RCC 7860 (cell line): ENCODE data around the gene DDHD1.
"Not testable (repeated sequence)": the region's sequence is repeated elsewhere in the genome, so short reads cannot be mapped to it uniquely, and the experiment has no call there.

Experiments used
- DNase-seq: peaks from one replicate; pipeline ENCODE4 v3.0.0-alpha.2; 2015; ENCODE audit warnings: low spot score
- FAIRE-seq: peaks from 2 replicates; lab custom pipeline; 2012; peaks lifted over from hg19 to GRCh38; lab: Jason Lieb, UNC

The DDHD1 gene

DNA sequence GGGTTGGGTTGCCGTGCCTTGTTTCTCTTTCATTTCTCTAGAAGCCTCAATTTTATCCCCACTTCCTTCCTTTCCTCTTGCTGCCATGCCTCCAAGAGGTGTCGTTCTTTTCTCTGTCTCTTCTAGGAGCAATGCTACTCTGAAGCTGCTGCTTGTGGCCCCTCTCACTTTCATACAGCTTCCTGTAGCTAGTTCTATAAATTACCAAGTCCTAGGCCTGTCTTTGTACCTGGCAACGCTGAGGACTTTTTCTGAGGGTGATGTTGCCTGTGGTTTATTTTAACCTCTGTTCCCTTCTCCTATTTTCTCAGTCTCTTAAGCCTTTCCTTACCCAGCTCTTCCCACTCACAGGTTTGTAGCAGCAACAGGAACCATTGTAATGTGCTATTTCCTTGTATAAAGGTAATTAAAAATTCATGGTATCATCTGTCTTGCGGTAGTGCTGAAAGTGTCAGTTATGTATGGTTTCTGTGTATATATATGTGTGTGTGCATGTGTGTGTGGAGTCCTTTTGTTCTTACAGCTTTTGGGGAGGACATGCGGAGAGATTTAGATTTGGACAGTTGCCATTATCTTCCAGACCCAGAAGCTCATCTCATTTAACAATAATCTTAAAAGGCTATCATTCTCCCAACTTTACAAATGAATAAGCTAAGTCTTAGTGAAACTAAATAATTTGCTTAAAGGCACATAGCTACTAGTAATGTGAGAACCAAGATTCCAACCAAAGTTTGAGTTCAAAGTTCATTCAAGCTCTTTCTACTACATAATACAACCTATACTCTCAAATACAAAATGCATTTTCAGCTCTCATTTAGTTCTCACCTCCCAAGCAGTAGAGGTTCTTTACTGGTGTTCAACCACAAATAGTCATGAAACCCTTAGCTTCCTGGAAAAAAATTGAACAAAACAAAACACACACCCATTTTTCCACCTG lies 43.8 kb downstream of the DDHD1 start:
- FAIRE-seq (no peak), DNase-seq (no peak)

DNA sequence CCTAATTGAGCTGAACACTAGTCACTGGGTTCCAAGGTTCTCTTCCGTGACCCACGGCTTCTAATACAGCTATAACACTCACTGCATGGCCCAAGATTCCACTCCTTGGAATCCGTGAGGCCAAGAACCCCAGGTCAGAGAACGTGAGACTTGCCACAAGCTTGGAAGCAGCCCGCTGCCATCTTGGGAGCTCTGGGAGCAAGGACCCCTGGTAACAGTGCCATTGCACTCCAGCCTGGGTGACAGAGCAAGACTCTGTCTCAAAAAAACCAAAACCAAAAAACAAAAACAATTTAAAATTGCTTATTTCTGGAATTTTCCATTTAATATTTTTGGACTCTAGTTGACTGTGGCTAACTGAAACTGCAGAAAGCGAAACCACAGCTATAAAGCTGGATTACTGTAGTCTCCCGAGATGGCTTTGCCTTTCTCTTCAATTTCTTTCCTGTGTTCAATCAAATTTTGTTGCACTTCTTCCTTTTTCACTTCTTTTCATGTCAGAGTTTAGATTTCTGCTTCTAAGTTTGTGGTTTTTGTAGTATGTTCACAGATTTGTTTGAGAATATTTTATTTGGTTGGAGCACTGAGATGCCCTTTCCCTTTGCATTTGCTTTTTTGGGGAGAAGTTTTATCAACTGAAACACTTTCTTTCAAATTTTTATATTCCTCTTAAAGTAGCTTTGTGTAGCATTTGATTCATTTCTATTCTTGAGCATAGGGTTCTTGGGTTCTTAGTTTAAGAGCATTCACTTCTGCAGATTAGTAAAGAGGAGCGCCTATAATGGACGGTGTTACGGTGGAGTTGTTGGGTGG lies 44.6 kb downstream of the DDHD1 start:
- FAIRE-seq, result no peak
- no peak for DNase-seq

DNA sequence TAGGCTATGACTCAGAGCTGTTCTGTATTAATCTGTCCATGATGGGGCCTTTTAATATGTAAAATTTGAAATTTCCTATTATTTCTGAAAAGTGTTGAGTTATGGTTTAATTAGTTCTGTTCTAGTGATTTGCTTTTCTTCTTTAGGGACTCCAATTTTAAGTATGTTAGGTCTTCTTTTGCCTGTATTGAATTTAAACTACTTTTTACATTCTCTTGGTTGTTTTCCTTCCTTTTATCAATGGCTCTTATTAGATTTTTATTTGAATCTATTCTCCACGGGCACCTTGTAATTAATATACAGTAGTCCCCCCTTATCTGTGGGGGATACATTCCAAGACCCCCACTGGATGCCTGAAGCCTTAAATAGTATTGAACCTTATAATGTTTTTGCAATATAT lies 46.4 kb downstream of the DDHD1 start:
- DNase-seq, result no peak
- no peak for FAIRE-seq

DNA sequence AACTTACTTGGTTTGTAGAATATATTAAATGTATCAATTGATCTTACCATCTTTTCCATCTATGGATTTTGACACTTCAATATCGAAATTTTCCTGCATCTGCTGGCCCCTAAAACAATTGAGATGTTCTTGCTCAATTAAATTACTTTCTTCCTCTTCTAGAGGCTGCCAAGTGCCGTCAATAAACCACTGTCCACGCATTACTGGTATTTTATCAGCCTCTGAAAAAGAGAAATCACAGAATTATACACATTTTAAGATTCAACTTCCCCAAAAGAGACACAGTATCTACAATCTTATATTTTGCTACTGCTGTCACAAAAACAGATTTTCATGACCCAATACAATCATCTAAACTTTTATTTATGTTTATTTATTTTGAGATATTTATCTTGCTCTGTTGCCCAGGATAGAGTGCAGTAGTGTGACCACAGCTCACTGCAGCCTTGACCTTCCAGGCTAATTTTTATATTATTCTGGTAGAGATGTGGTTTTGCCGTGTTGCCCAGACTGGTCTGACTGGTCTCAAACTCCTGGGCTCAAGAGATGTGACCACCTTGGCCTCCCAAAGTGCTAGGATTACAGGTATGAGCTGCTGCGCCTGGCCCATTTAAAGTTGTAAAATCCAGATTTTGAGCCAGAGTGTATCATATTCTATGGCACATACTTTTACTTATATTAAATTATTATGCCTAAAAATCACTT lies 49.3 kb downstream of the DDHD1 start:
- DNase-seq (no peak), FAIRE-seq (no peak)

DNA sequence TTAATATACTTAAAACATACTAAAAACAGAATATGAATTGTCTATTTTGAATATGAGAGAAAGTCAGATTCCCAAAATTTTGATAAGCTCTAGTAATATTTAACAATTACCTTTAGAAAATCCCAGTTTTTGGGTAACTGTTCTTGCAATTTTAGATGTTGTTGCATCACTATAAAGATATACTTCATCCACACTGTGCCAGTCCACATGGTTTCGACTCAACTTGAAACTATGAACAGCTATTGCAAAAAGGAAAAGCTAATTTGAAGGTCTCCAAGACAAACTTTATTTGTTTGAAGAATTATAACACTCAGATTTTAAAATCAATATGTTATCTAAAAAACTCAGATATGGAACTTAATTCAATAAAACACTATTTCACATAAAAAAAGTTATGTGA lies 59.9 kb downstream of the DDHD1 start:
- FAIRE-seq (no peak), DNase-seq (no peak)

DNA sequence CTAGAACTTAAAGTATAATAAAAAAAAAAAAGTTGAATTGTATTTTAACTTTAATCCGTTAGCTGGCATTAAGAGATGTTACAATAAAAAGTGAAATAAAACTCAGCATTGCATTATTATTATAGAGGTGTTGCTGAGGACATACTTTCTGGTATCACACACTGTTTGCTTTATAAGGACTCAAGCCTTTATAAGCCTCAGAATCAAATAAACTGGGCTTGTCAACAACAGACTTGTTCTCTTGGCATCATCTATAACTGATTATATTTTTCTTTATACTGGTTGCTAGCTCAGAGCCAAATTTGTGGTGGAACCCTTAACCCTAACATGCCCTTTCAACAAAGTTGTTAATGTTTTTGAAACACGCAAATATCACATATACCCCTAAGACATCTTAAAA lies 62.3 kb downstream of the DDHD1 start:
- FAIRE-seq (no peak), DNase-seq (no peak)

DNA sequence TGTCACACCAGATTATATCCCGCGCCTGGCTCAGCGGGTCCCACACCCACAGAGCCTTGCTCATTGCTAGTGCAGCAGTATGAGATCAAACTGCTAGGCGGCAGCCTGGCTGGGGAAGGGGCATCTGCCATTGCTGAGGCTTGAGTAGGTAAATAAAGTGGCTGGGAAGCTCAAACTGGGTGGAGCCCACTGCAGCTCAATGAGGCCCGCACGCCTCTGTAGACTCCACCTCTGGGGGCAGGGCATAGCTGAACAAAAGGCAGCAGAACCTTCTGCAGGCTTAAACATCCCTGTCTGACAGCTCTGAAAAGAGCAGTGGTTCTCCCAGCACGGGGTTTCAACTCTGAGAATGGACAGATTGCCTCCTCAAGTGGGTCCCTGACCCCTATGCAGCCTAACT lies 68.2 kb downstream of the DDHD1 start:
- DNase-seq, FAIRE-seq: not testable (repeated sequence)

DNA sequence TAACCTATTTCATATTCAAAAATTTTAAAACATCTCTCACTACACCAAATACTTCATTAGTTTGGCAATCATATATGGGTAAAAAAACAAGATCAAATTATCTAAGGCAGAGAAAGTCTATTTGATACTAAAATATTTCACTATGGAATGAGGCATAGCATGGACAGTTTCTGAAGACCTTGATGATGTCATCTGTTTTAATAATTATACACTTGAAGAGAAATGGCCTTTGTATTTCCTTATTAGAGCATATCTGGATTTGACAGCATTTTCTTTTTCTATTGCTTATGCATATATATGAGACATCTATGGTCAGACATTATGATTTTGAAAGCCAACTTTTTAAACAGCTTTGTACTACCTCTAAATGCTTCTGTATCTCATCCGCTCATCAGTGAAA lies 88.6 kb downstream of the DDHD1 start:
- DNase-seq (no peak), FAIRE-seq (no peak)

DNA sequence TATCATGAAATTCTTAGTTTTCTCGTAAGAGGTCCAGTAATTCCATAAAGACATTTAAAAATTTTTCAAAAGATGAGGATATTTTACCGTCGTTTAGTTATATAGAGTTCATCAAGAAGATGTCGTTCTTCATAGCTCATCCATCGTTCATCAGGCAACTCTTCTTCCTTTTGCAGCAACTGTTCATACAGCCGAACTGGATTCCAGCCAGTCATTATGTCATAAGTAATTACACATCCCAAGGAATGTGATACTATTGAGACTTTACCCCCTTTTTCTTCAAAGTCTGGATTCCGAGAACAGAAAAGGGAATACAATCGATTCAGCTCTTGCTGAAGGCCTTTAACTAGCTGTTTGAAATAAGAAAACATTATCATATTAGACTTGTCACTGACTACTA lies 90.3 kb downstream of the DDHD1 start:
- DNase-seq (no peak), FAIRE-seq (no peak)

DNA sequence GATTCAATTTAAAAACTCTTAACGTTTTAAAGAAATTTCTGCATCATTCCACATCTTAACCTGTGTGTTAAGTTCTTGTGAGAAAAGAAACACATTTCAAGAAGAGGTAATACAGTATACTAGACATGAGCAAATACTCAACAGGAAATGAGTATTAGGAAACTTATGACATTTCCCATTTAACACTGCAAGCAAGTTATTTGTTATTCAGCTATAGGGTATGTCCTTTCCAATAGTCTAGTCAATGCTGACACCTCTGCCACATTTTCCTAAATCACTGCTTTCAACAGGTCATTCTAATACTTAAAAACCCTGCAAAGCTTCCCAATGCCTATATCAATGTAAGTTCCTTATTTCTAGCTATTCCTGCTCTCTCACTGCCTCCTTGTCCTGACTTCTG lies 93.1 kb downstream of the DDHD1 start:
- FAIRE-seq (no peak), DNase-seq (no peak)

DNA sequence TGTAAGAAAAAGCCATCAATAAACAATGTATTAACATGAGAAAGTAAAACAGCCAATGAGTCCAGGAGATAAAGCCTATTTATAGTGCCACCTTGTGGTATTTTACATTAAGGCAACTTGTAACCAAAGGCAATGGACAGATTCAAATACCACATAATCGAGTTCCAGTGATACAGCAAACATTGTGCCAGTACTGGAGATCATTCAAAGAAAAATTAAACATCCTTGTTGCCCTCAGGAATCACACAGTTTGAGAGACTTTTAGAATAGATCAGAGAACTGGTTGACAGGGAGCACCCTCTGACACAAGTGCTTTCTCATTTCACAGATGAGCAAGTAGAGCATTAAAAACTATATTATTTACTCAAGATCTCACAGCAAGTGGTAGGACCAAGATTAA lies 98.1 kb downstream of the DDHD1 start:
- FAIRE-seq (peak; percentile 49), DNase-seq (peak; percentile 24)

DNA sequence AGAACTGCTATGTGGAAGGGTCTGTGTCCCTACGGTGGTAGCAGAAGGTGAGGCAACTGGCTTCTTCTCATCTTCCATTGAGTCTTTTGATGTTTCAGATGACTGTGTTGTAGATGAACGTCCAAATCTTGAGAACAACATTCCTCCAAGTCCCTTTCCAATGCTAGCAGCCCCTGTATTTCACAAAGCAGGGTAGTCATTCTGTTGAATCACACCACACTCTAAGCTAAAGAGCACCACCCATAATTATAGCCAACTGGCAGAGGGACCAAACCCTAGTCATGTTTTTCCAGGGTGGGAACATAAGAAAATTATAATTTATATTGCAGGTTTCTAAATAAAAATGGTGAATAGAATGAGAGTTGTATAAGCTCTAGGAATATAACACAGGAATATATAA lies 98.7 kb downstream of the DDHD1 start:
- DNase-seq (no peak), FAIRE-seq (no peak)

DNA sequence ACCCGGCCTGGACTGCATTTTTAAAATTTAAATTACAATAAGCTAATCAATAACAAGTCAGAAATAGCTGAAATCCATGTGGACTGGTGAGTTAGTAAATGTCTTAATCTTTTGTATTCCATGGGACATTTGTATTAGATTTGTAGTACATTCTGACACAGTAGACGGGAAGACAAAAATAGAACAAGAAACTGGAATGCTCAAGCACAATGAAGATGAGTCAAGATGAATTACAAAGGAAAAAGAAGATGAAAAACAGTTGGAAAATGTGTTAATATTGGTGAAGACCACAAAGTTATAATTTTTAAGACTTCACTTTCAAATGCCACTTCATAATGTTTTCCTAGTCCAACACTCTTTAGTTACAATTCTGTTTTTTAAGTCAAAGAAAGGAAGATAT lies 104.5 kb downstream of the DDHD1 start:
- no peak for FAIRE-seq
- no peak for DNase-seq

DNA sequence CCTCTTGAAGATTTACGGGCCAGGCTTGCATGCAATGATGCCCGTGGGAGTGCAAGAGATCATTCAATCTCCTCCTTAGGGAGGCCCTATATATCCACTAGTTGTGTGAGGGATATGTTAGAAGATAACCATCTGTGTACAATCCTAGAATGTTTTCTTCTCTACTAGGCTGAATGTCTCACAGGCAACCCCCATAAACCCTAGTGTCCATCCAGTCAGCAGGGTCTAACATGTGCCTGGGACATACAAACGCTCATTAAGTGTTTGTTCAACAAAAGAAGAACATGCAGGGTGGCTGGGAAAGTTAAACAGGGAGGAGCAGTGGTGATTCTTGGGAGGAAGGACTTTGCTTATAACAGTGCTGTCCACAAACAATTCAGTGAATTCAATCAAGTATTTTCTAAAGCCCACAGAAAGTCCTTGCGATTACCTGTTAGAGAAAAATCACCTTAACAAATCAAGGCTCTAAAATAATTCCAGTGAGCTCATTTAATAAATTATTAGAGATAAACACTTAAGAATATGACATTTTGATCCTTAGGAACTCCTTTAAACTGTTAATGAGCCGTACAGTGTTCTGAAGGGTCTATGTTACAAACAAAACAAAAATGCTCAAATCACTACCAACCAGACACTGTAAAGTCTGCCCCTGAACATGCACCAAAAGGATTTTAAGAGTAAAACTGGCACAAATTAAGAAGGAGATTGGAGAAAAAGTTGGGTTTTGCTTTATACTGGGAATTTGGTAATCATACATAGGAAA lies 105.6 kb downstream of the DDHD1 start:
- FAIRE-seq (no peak), DNase-seq (no peak)

DNA sequence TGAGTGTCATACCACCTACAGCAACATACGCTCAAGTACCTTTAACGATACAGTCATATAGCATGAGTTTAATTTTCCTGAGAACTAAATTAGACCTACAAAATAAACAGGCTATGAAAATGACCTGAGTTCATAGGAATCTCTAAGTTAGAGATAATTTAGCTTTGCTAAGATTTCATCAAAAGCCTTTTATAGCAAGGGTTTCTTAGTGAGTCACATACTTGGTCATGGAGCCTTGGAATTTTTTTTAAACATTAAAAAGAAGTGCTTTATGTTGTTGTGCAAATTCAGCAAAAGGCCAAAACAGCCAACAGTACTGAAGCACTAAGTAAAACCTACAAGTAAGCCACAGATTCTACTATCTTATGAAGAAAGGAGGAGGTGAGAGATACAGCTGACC lies 108.6 kb downstream of the DDHD1 start:
- DNase-seq (no peak), FAIRE-seq (no peak)

DNA sequence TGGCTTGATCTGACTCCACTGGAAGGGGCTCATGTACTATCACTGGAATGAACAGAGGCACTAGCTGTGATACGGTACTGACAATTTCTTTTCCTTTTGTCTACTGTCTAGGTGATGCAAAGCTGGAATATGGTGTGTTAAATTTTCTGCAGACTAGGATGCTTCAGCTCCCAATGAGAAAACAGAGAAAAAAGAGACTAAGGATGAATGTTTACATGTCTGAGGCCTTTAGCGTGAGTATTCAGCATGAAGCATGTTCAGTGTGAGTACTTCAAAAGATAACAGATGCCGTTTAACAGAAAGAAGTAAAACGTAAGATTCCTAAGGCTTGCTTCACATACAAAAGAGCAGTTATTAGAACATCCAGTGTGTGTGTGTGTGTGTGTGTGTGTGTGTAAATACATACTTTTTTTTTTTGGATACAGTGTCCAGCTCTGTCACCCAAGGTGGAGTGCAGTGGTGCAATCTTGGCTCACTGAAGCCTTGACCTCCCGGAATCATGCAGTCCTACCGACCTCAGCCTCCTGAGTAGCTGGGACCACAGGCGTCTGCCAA lies 110.0 kb downstream of the DDHD1 start:
- DNase-seq (no peak), FAIRE-seq (no peak)

DNA sequence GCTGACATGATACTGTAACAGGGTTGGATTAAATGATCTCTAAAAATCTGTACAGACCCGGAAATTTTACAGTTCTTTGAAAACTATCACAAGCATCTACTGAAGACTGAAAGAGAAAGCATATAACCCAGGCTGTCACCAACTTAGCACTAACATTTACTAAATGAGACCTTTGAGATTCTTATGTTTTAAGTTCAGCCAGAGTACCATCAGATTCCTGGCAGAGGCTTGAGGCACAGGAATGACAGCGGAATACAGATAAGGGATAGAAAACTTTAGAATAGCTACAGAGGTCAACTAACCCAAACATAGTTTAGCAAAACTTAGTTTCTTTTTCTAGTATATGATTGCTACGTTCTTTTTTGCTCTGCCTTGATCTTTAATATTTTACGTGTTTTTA lies 110.6 kb downstream of the DDHD1 start:
- FAIRE-seq, result no peak

DNA sequence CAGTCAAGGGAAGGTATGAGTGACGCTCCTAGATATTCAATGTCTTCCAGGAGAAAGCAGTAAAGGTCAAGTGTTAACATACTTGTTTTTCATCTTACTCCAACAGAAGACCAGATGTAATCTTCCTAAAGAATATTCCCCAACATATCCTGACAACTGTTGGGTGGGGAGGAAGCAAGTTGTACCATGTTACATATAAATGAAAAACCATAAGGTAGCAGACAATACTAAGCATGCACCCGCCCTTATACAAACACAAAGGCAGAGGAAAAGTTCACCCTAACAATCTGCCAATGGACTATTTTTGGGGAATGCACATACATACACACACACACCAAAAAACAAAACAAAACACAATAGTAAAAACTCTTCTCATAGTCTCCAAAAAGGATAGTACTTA lies 112.1 kb downstream of the DDHD1 start:
- DNase-seq, result no peak
- no peak for FAIRE-seq

More for the DNA sequence above, 110.6 kb downstream of the DDHD1 start:
- no peak for DNase-seq

DNA sequence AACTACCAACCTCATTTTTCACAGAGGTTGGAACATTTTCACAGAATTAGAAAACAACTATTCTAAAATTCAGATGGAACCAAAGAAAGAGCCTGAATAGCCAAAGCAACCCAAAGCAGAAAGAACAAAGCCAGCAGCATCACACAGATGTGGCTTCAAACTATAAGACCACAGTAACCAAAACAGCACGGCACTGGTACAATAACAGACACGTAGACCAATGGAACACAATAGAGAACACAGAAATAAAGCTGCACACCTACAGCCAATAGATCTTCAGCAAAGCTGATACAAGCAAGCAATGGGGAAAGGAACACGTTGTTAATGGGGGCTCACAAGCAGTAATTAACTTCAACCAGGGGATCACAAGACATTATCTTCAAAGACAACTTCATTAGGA lies 114.5 kb downstream of the DDHD1 start:
- FAIRE-seq (no peak), DNase-seq (no peak)

DNA sequence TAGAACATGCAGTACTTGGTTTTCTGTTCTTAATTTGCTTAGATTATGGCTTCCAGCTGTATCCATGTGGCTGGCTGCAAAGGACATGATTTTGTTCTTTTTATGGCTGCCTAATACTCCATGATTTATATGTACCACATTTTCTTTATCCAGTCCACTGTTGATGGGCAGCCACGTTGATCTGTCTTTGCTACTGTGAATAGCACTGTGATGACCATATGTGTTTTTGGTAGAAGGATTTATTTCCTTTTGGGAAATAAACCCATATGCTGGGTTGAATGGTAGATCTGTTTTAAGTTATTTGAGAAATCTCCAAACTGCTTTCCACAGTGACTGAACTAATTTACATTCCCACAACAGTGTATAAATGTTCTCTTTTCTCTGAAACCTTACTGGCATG lies 116.1 kb downstream of the DDHD1 start:
- FAIRE-seq, result no peak

More for the DNA sequence above, 116.1 kb downstream of the DDHD1 start:
- no peak for DNase-seq
